ENCODE measurements around the gene NUCB2. TPM values are rescaled to one million over a fixed set of nuclear protein-coding genes. Genes with fewer than 3 reads are reported as not detected.

Gene NUCB2
- total and polyA plus RNA-seq, 2 donors (not counting 3 experiments of a cell fraction or from before 2014, with no cell fraction given): 41.9 to 114 TPM

DNA sequence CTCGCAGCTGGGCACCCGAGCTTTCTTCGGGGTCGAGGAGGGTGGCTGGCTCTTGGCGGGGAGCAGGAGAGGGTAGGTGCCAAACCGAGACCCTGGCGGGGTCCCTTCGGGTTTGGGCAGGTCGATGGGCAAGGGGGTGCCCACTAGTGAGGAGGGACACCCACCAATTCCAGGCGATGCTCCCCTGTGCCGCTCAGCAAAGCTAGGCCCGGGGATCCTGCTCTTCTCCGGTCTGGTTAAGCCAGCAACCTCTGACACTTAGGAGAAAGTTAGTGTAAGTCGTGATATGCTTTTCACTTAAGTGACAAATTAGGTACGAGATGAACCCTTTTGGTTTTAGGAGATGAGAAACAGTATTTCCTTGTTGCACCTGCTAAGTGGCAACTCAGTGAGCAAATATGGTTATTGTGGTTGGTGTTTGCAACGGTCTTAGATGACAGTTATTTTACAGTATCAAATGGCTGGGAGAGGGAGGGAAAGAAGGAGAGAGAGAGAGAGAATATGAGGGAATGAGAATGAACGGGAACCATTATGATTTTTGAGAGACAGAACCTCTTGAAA lies 565 bp downstream of the NUCB2 start:
- Histone ChIP-seq H3K27me3 (ENCODE audit: control insufficient read depth in 2 of 2, insufficient read depth in 2 of 2, low read length in 2 of 2) (no peaks in the 10 kb centered on the region), H3K4me3 (replicated peaks in 1 of 3; ENCODE audit: insufficient read depth in 1 of 3, low read depth in 1 of 3, low read length in 3 of 3) (peak overlapping the region; percentile 84 to 95 (median 95)), H3K9me3 (replicated peaks; ENCODE audit: control insufficient read depth, insufficient read depth, low read length) (no peaks in the 10 kb centered on the region), H3K4me2 (ENCODE audit: insufficient read depth, low read length) (peak overlapping the region; percentile 98), H3K9ac (replicated peaks; ENCODE audit: extremely low read depth, insufficient read depth, low read length) (peak overlapping the region; percentile 80), H3K4me1 (ENCODE audit: control insufficient read depth, extremely low read depth, insufficient read depth, low read length) (peaks cover 11% of the 10 kb centered on the region), H3K36me3 (ENCODE audit: control insufficient read depth in 2 of 2, extremely low read depth in 1 of 2, insufficient read depth in 2 of 2, low read length in 2 of 2) (no peaks in the 10 kb centered on the region), H3K27ac (ENCODE audit: insufficient read depth, low read depth, low read length) (peak overlapping the region; percentile 35), H2AFZ (ENCODE audit: low read depth, low read length) (peak overlapping the region; percentile 90), H3K79me2 (ENCODE audit: control insufficient read depth, insufficient read depth, low read length) (peaks cover 11% of the 10 kb centered on the region), H3K9me1 (replicated peaks; ENCODE audit: control insufficient read depth, extremely low read depth, insufficient read depth, low read length) (no peaks in the 10 kb centered on the region), H4K20me1 (replicated peaks; ENCODE audit: control insufficient read depth, extremely low read depth, insufficient read depth, low read length) (no peaks in the 10 kb centered on the region)
- intact Hi-C loops (cut with micrococcal nuclease): loop anchor here (5.0 kb wide), 1 partner anchor 200 kb away; the partner anchor contains the start of gene RPS13
- no peak for TF ChIP-seq POLR2A (IDR thresholded peaks at IDR 0.05; ENCODE audit: low read depth, low read length)
- no peak for TF ChIP-seq JUN (IDR thresholded peaks at IDR 0.05; ENCODE audit: borderline replicate concordance, insufficient read depth, insufficient read length, low read depth)
- TF ChIP-seq, protein P1, sequence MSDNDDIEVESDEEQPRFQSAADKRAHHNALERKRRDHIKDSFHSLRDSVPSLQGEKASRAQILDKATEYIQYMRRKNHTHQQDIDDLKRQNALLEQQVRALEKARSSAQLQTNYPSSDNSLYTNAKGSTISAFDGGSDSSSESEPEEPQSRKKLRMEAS (IDR thresholded peaks at IDR 0.05; ENCODE audit: insufficient read depth, insufficient read length): no peak
- no peak for TF ChIP-seq MYC (IDR thresholded peaks at IDR 0.05; ENCODE audit: low read depth, low read length)
- no peak for TF ChIP-seq EZH2 (IDR thresholded peaks at IDR 0.05; ENCODE audit: borderline replicate concordance, low read depth, low read length, severe bottlenecking)
- TF ChIP-seq POLR2AphosphoS5 (IDR thresholded peaks at IDR 0.05; ENCODE audit: insufficient read depth, low read depth, low read length): no peak
- TF ChIP-seq, protein P2, sequence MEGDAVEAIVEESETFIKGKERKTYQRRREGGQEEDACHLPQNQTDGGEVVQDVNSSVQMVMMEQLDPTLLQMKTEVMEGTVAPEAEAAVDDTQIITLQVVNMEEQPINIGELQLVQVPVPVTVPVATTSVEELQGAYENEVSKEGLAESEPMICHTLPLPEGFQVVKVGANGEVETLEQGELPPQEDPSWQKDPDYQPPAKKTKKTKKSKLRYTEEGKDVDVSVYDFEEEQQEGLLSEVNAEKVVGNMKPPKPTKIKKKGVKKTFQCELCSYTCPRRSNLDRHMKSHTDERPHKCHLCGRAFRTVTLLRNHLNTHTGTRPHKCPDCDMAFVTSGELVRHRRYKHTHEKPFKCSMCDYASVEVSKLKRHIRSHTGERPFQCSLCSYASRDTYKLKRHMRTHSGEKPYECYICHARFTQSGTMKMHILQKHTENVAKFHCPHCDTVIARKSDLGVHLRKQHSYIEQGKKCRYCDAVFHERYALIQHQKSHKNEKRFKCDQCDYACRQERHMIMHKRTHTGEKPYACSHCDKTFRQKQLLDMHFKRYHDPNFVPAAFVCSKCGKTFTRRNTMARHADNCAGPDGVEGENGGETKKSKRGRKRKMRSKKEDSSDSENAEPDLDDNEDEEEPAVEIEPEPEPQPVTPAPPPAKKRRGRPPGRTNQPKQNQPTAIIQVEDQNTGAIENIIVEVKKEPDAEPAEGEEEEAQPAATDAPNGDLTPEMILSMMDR (IDR thresholded peaks at IDR 0.05; ENCODE audit: extremely low read depth in 1 of 2, insufficient read depth in 1 of 2, low read depth in 1 of 2, low read length in 2 of 2): no peak
- no peak for TF ChIP-seq FOS (IDR thresholded peaks at IDR 0.05; ENCODE audit: borderline replicate concordance, insufficient read depth, low read length)
- TF ChIP-seq GATA2 (IDR thresholded peaks at IDR 0.05; ENCODE audit: insufficient read depth, insufficient read length, low read depth, low read length): no peak
- ChIA-PET CTCF (interaction anchor here (1.7 to 2.3 kb wide), 2 partner anchors 9 to 47 kb away, joined by 8 to 14 read pairs; no protein-coding TSS in a partner anchor), POLR2A (interaction anchor here (0.7 to 1.7 kb wide), 2 partner anchors 68 to 69 kb away, joined by 3 to 8 read pairs; partner anchors contain the start of gene PIK3C2A)
- BruUV-seq (replicated peaks): no TSS peak
- FAIRE-seq (peak; percentile 28), DNase-seq (ENCODE audit: low read depth, low spot score) (peak; percentile 64)
- dilution Hi-C loops (cut with MboI; ENCODE audit: extremely low pct_ligation_motif_present, low sequenced_read_pairs): no loop called here
